GDM1 (cell line): ENCODE measurements around the gene SLC39A5.
"Not testable (repeated sequence)": the region's sequence is repeated elsewhere in the genome, so short reads cannot be mapped to it uniquely, and the experiment has no call there.

ENCODE experiments used
- DNase-seq: peaks from one replicate; lab custom pipeline; 2025; lab: John Stamatoyannopoulos, UW

Gene SLC39A5

GRCh38 chr12:56280849-56281248 lies 51.0 kb downstream of the SLC39A5 start:
- no peak for DNase-seq

- DNase-seq, result no peak
These were observed 52.2 kb downstream of the SLC39A5 start for GRCh38 chr12:56282030-56282429.

GRCh38 chr12:56282579-56282978 lies 52.7 kb downstream of the SLC39A5 start:
- no peak for DNase-seq

- not testable (repeated sequence) for DNase-seq
These were observed 54.4 kb downstream of the SLC39A5 start for GRCh38 chr12:56284263-56284662.

- DNase-seq, result no peak
These were observed 56.4 kb downstream of the SLC39A5 start for GRCh38 chr12:56286044-56286830.
